GM12878 (cell line): Measurements from ENCODE around the gene ANKRD11.

ENCODE experiments used
- BHLHE40 ChIP-seq, 2 experiments: fragments of 450-650 bp in 1 of 2; IDR thresholded peaks; 2 replicates each; pipeline ENCODE4 v1.6.1; 2011 to 2017; ENCODE audit warnings: low read depth in 2 of 2, borderline replicate concordance in 1 of 2, improper control_type of control experiment in 1 of 2, low read length in 1 of 2, mild to moderate bottlenecking in 1 of 2
- CTCF ChIP-seq, 3 experiments: IDR thresholded peaks in 2 of 3; conservative IDR thresholded peaks in 1 of 3; 2 replicates each; pipeline ENCODE4 v1.5.1; 2011; ENCODE audit warnings: low read depth in 3 of 3, low read length in 3 of 3, mild to moderate bottlenecking in 3 of 3, control low read depth in 2 of 3, moderate library complexity in 2 of 3, inconsistent platforms in 1 of 3, mixed read lengths in 1 of 3; ENCODE audit not compliant: control insufficient read depth in 2 of 3, insufficient read depth in 1 of 3; ENCODE audit errors: extremely low read depth in 1 of 3
- CUX1 ChIP-seq: IDR thresholded peaks from 2 replicates; pipeline ENCODE4 v1.6.1; 2012; ENCODE audit warnings: improper control_type of control experiment, low read depth, low read length; ENCODE audit not compliant: insufficient replicate concordance
- EP300 ChIP-seq, 2 experiments: fragments of 150-350 bp in 1 of 2; IDR thresholded peaks; 2 replicates each; pipeline ENCODE4 v1.6.1; 2011 to 2012; ENCODE audit warnings: low read depth in 2 of 2, low read length in 2 of 2, borderline replicate concordance in 1 of 2, improper control_type of control experiment in 1 of 2, inconsistent platforms in 1 of 2; ENCODE audit not compliant: control insufficient read depth in 1 of 2
- EZH2 ChIP-seq: IDR thresholded peaks from 2 replicates; pipeline ENCODE4 v1.6.1; 2012; ENCODE audit warnings: low read depth, mild to moderate bottlenecking, control low read depth, inconsistent platforms, low read length, borderline replicate concordance; ENCODE audit not compliant: control insufficient read depth
- FOXK2 ChIP-seq: fragments of 450-650 bp; IDR thresholded peaks from 2 replicates; pipeline ENCODE4 v1.6.1; 2017; ENCODE audit warnings: mild to moderate bottlenecking, moderate library complexity
- HDGF ChIP-seq: fragments of 450-650 bp; IDR thresholded peaks from 2 replicates; pipeline ENCODE4 v1.6.1; 2016; ENCODE audit warnings: antibody characterized with exemption
- JUNB ChIP-seq: IDR thresholded peaks from 2 replicates; pipeline ENCODE4 v1.6.1; 2016; ENCODE audit warnings: antibody characterized with exemption, mild to moderate bottlenecking
- NRF1 ChIP-seq: conservative IDR thresholded peaks from 2 replicates; pipeline ENCODE4 v1.6.1; 2011; ENCODE audit warnings: mild to moderate bottlenecking, low read depth, low read length, improper control_type of control experiment
- PAX8 ChIP-seq: fragments of 450-650 bp; IDR thresholded peaks from 2 replicates; pipeline ENCODE4 v1.6.1; 2017; ENCODE audit warnings: mild to moderate bottlenecking, moderate library complexity
- SIX5 ChIP-seq: IDR thresholded peaks from 2 replicates; pipeline ENCODE4 v1.6.1; 2011; ENCODE audit warnings: mild to moderate bottlenecking, low read depth, low read length, moderate library complexity; ENCODE audit not compliant: severe bottlenecking
- SUPT20H ChIP-seq: IDR thresholded peaks from 2 replicates; pipeline ENCODE4 v1.6.1; 2011; ENCODE audit warnings: low read depth, mild to moderate bottlenecking, low read length, moderate library complexity, borderline replicate concordance; ENCODE audit not compliant: control insufficient read depth
- TAF1 ChIP-seq: IDR thresholded peaks from 2 replicates; pipeline ENCODE4 v1.6.1; 2011; ENCODE audit warnings: mild to moderate bottlenecking, low read depth, low read length, borderline replicate concordance

- no peak for TF ChIP-seq EP300 (IDR thresholded peaks at IDR 0.05; ENCODE audit: borderline replicate concordance in 1 of 2, control insufficient read depth in 1 of 2, low read depth in 2 of 2, low read length in 2 of 2)
- TF ChIP-seq SIX5, result no peak
- no peak for TF ChIP-seq CTCF (IDR thresholded peaks at IDR 0.05 in 2 of 3, conservative IDR thresholded peaks at IDR 0.05 in 1 of 3; ENCODE audit: control insufficient read depth in 2 of 3, extremely low read depth in 1 of 3, insufficient read depth in 1 of 3, low read depth in 3 of 3, low read length in 3 of 3)
- no peak for TF ChIP-seq JUNB
- TF ChIP-seq BHLHE40 (IDR thresholded peaks at IDR 0.05; ENCODE audit: borderline replicate concordance in 1 of 2, low read depth in 2 of 2, low read length in 1 of 2), result no peak
- TF ChIP-seq SUPT20H, result no peak
- TF ChIP-seq EZH2, result no peak
- TF ChIP-seq TAF1, result no peak
- TF ChIP-seq CUX1, result no peak
- TF ChIP-seq FOXK2, result no peak
- no peak for TF ChIP-seq PAX8
- TF ChIP-seq HDGF, result no peak
- no peak for TF ChIP-seq NRF1
These were observed 111.2 kb downstream of the ANKRD11 start for GRCh38 chr16:89378947-89379771.
